ENCODE data around the gene AVEN.
"Not testable (repeated sequence)": the region's sequence is repeated elsewhere in the genome, so short reads cannot be mapped to it uniquely, and the experiment has no call there.

The AVEN gene

GRCh38 chr15:34023907-34024306 is 15.1 kb downstream of the AVEN start:
- Histone ChIP-seq H3K4me2 (ENCODE audit: low read length) (no peak overlapping the region), H4K20me1 (ENCODE audit: control insufficient read depth, insufficient read depth, low read depth, low read length) (no peaks in the 10 kb centered on the region), H3K27me3 (ENCODE audit: control insufficient read depth, low read length) (no peaks in the 10 kb centered on the region), H3K9me3 (ENCODE audit: control insufficient read depth, insufficient read depth, low read length) (peaks cover 1% of the 10 kb centered on the region; the same call in 1 of the 2 replicates), H3F3A (ENCODE audit: control insufficient read depth, insufficient read depth) (no peaks in the 10 kb centered on the region), H3K79me2 (ENCODE audit: control insufficient read depth, low read length) (peaks cover 4% of the 10 kb centered on the region; the same call in 1 of the 2 replicates), H3K9me2 (replicated peaks; ENCODE audit: control insufficient read depth, low read length) (no peaks in the 10 kb centered on the region), H3K36me3 (ENCODE audit: control insufficient read depth, low read length) (no peaks in the 10 kb centered on the region), H3K4me3 (ENCODE audit: low read length) (no peak overlapping the region), H3K4me1 (ENCODE audit: control insufficient read depth, low read length) (no peaks in the 10 kb centered on the region), H3K27ac (ENCODE audit: low read depth, low read length) (no peak overlapping the region)
- TF ChIP-seq CTCF (IDR thresholded peaks at IDR 0.05; ENCODE audit: low read depth, low read length, poor library complexity, severe bottlenecking) (no peak), EZH2phosphoT487 (IDR thresholded peaks at IDR 0.05; ENCODE audit: borderline replicate concordance, low read length) (no peak)

- TF ChIP-seq CTCF (IDR thresholded peaks at IDR 0.05; ENCODE audit: low read depth, low read length, poor library complexity, severe bottlenecking) (no peak), EZH2phosphoT487 (IDR thresholded peaks at IDR 0.05; ENCODE audit: borderline replicate concordance, low read length) (no peak)
- Histone ChIP-seq H4K20me1 (ENCODE audit: control insufficient read depth, insufficient read depth, low read depth, low read length) (no peaks in the 10 kb centered on the region), H3K9me2 (replicated peaks; ENCODE audit: control insufficient read depth, low read length) (no peaks in the 10 kb centered on the region), H3K9me3 (ENCODE audit: control insufficient read depth, insufficient read depth, low read length) (peaks cover 4% of the 10 kb centered on the region; the same call in 1 of the 2 replicates), H3K4me2 (ENCODE audit: low read length) (no peak overlapping the region), H3K27ac (ENCODE audit: low read depth, low read length) (no peak overlapping the region), H3F3A (ENCODE audit: control insufficient read depth, insufficient read depth) (no peaks in the 10 kb centered on the region), H3K4me1 (ENCODE audit: control insufficient read depth, low read length) (no peaks in the 10 kb centered on the region), H3K79me2 (ENCODE audit: control insufficient read depth, low read length) (no peaks in the 10 kb centered on the region), H3K27me3 (ENCODE audit: control insufficient read depth, low read length) (no peaks in the 10 kb centered on the region), H3K36me3 (ENCODE audit: control insufficient read depth, low read length) (no peaks in the 10 kb centered on the region), H3K4me3 (ENCODE audit: low read length) (no peak overlapping the region)
Observed at GRCh38 chr15:34019369-34019990, 19.5 kb downstream of the AVEN start.

GRCh38 chr15:34018738-34019137 is 20.3 kb downstream of the AVEN start:
- H3K79me2 ChIP-seq (ENCODE audit: control insufficient read depth, low read length); H3F3A ChIP-seq (ENCODE audit: control insufficient read depth, insufficient read depth); H3K27ac ChIP-seq (ENCODE audit: low read depth, low read length); H3K4me2 ChIP-seq (ENCODE audit: low read length); H3K36me3 ChIP-seq (ENCODE audit: control insufficient read depth, low read length); H3K4me3 ChIP-seq (ENCODE audit: low read length); H3K27me3 ChIP-seq (ENCODE audit: control insufficient read depth, low read length); H3K4me1 ChIP-seq (ENCODE audit: control insufficient read depth, low read length); H3K9me2 ChIP-seq (replicated peaks; ENCODE audit: control insufficient read depth, low read length); H4K20me1 ChIP-seq (ENCODE audit: control insufficient read depth, insufficient read depth, low read depth, low read length); H3K9me3 ChIP-seq (ENCODE audit: control insufficient read depth, insufficient read depth, low read length): not testable (repeated sequence)

GRCh38 chr15:34018021-34018645 is 20.9 kb downstream of the AVEN start:
- no peak overlapping the region for H3K4me3 ChIP-seq (ENCODE audit: low read length)
- H3F3A ChIP-seq (ENCODE audit: control insufficient read depth, insufficient read depth), result no peaks in the 10 kb centered on the region
- no peaks in the 10 kb centered on the region for H3K9me2 ChIP-seq (replicated peaks; ENCODE audit: control insufficient read depth, low read length)
- no peaks in the 10 kb centered on the region for H3K36me3 ChIP-seq (ENCODE audit: control insufficient read depth, low read length)
- H4K20me1 ChIP-seq (ENCODE audit: control insufficient read depth, insufficient read depth, low read depth, low read length), result no peaks in the 10 kb centered on the region
- H3K79me2 ChIP-seq (ENCODE audit: control insufficient read depth, low read length), result no peaks in the 10 kb centered on the region
- H3K27me3 ChIP-seq (ENCODE audit: control insufficient read depth, low read length), result no peaks in the 10 kb centered on the region
- no peak for TF ChIP-seq EZH2phosphoT487 (IDR thresholded peaks at IDR 0.05; ENCODE audit: borderline replicate concordance, low read length)
- TF ChIP-seq CTCF (IDR thresholded peaks at IDR 0.05; ENCODE audit: low read depth, low read length, poor library complexity, severe bottlenecking), result no peak
- H3K4me2 ChIP-seq (ENCODE audit: low read length), result no peak overlapping the region
- H3K9me3 ChIP-seq (ENCODE audit: control insufficient read depth, insufficient read depth, low read length), result peaks cover 4% of the 10 kb centered on the region; the same call in 1 of the 2 replicates
- no peak overlapping the region for H3K27ac ChIP-seq (ENCODE audit: low read depth, low read length)
- H3K4me1 ChIP-seq (ENCODE audit: control insufficient read depth, low read length), result no peaks in the 10 kb centered on the region
